ENCODE results near the gene ZNF521.

Gene ZNF521

GRCh38 chr18:25016181-25016580 lies 335.8 kb downstream of the ZNF521 start:
- no peak for DNase-seq

Measured in activated CD4-positive, alpha-beta T cell treated with anti-CD3 and anti-CD28 coated beads, Interleukin-10, Interleukin-2, amounts not matched to agents 100 ng/mL and 50 ng/mL, durations not matched to agents 16 hours and 8 hours (primary cell).